ENCODE results near the gene TMA7.
"Not testable (repeated sequence)": the region's sequence is repeated elsewhere in the genome, so short reads cannot be mapped to it uniquely, and the experiment has no call there.

TMA7 gene

DNA sequence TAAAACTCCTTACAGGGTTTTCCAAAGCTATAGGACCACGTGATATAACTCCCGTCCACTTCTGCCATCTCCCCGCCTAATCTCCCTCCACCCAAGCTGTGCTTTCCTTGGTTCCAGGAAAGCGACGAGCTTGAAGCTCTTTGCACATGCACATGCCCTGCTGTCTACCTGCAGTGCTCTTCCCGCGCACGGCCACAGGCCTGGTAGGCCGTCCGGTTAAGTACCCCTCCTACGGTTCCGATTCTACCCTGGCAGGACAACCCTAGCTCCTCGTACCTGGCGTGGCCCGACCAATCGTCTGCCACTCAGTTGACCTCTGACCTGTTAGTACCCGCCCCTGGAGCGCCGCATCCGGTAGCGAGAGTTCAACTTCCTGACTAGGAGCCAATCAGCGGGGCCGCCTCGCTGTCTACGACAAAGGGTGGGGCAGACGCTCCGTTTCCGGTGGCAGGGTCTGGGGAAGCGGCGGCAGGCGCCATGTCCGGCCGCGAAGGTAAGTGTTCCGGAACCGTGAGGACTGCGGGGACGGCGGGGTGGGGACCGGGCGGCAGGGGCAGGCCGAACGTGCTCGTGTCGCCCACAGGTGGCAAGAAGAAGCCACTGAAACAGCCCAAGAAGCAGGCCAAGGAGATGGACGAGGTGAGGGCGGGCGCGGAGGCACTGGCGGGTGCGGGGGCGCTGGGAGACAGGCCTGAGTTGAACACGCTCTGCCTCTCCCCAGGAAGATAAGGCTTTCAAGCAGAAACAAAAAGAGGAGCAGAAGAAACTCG is at the start of gene TMA7, which contains the start of gene CCDC51:
TMA7 (plus strand) TSS at position 438 of the 770 bp plus-strand sequence; CDS start at position 478, 40 bp downstream.
CCDC51 (minus strand) TSS at position 300 of the 770 bp plus-strand sequence. CDS start 4,991 bp downstream, outside the sequence.
- DNase-seq: peak; percentile 98

DNA sequence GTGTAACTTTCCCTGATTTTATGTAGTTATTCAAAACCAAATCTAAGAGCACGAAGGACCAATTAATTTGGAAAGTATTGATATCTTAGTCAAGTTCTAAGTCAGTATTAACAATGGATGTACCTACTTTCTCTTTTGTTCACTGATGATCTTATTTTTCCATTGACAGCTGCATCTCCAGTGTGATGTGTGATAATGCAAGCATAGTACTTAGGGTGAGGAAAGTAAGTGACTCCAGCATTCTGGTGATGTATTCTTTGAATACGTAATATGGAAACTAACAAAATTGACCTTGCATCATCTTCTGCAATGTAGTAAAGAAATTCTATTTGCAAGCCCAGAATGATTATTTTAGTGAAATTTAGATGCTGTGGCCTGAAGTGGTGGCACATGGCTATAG is 45.7 kb upstream of the TMA7 start:
- no peak for DNase-seq

DNA sequence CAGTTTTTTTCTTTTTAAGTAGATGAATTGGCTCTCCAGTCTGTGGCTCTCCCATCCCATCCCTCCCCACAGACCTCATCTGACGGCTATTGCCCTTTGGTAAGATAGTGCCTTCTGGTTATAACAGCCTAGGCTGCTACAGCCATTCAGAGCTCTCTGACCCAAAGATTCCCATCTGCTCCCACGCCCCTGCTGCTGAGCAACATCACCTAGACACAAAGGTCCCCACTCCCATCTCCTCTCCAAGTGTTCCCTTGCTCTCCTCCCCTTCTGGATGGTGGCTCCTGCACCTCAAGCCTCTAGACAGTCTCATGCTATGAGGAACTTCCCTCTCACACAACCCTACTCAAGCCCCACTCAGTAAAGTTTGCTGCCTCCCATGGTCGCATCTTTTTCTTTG is 44.3 kb upstream of the TMA7 start:
- DNase-seq: no peak

DNA sequence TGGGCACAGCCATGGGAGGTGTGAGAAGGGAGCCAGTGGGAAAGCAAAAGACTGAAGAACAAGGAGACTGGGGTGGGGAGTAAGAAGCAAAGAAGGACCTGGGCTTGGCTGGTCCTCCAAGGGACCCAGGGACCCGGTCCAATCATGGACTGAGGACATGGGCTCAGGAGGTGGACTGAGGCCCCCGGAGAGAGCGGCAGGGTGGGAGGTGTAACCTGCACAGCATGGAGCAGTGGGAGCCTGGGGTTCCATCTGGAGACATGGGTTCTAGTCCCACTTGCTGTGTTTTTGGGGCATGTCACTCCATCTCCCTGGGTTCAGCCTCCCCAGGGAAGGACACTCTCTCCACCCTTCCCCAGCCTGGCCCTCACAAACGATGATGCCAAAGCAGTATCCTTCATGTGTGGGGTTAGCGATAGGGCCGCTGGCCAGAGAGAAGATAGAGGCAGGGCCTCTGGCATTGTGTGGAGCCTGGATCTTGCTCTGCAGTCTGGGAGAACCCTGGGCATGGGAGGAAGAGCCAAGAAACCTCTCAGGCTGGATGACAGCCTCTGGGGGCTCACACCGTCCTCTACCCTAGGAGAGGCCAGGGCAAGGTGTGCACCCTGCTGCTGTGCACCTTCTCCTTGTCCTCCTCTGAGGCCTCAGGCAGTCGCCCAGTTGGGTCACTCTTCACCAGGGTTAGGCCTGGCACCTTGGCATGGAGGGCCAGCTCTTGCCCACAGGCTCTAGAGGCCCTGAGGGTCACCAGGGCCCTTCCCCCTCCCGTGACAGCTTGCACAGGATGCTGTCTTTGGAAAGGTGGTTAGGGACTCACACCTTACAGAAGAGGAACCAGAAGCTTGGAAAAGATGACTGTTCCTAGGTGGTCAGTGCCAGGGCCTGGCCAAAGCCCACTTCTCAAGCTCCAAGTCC is 42.0 kb upstream of the TMA7 start:
- no peak for DNase-seq

DNA sequence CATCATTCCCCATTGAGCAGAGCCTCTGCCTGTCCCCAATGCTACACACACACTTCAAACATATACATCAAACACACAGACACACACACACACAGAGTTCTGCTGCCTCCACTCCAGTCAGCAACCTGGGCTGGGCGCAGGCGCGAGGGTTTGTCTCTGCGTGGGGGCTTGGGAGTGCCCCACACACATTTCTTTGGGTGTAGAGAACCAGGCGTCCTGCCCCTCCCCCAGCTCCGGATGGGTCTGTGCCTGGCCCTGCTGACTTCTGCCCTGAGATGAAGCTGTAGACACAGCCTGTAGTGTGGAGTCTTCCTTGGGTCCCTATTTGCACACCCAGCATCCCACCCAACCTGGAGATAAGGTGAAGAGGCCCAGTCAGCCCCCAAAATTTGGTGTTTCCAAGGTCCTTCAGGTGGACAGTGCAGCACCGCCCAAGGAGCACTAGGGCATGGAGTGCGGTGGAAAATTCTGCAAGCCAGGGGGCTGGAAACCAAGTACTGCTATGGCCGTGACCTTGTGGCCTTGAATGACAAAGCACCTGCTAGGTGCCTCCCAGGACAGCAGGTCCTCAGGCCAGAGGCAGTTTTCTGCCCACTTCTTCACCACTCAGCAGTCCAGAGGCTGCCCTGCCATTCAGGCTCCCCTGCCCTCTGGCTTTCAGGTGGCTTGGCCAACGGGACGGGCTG is 41.2 kb upstream of the TMA7 start:
- DNase-seq: no peak

DNA sequence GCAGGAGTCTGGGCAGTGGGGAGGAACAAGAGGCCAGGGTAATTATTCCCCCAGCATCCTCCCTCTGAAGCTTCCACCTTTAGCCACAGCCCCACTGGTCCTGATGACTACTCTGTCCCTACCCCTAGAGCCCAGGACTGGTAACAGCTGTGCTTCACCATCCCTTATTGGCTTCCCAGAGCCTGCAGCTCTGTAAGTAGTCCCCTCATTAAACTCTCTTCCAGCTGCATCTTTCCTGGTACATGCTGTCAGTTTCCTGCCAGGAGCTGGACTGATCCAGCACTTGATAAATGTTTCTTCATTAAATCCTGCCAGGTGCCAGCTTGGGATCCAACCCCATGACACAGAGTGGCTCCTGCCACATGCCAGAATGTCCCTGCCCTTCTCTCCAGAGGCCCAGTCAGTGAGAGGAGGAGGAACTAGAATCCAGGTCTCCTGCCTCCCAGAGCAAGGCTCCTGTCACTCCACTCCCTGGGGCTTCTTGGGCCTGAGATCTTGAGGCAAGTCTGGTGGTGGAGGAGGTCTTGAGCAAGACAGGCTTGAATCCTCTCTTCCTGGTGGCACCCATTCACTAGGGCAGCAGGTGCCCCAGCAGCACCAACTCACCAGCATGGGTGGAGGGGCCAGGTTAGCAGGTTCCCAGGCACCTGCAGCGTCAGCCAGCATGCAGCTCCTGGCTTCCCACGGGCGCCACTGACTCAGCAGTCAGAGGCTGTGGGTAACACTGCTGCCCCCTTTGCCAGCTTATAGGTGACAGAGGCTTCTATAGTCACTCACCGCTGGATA is 40.5 kb upstream of the TMA7 start:
- DNase-seq: no peak

DNA sequence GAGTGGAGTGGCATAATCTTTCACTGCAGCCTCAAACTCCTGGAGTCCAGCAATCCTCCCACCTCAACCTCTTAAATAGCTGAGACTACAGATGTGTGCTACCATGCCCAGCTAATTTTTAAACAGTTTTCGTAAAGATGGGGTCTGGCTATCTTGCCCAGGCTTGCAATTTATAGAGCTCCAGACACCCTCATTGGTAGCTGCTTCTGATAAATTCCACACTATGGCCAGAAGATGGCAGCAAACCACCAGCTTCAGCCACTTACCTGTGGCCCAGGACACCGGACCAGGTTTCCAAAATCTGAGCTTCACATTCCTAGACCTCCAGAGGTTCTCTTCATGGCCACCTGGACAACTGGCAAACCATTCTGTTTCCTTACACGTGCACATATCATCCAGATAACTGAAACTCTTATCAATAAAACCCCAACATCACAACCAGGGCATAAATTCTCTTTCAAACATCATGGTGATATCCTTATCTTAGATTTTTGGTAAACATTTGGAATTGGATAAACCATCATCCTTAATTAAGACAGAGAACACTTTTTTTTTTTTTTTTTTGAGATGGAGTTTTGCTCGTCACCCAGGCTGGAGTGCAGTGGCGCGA is 39.1 kb upstream of the TMA7 start:
- DNase-seq: peak; percentile 75

DNA sequence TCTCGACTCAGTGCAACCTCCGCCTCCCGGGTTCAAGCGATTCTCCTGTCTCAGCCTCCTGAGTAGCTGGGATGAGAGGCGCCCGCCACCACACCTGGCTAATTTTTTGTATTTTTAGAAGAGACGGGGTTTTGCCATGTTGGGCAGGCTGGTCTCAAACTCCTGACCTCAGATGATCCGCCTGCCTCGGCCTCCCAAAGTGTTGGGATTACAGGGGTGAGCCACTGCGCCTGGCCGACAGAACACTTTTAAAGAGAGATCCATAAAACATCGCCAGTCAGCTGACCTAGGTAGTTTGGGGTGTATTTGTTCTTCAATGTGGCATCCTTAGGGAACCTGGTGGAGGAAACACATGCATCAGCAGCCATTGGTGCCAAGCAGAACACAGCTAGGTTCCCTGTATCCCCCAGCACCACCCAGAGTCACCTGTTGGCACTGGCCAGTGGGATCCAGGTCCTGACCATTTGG is 38.6 kb upstream of the TMA7 start:
- DNase-seq: not testable (repeated sequence)

DNA sequence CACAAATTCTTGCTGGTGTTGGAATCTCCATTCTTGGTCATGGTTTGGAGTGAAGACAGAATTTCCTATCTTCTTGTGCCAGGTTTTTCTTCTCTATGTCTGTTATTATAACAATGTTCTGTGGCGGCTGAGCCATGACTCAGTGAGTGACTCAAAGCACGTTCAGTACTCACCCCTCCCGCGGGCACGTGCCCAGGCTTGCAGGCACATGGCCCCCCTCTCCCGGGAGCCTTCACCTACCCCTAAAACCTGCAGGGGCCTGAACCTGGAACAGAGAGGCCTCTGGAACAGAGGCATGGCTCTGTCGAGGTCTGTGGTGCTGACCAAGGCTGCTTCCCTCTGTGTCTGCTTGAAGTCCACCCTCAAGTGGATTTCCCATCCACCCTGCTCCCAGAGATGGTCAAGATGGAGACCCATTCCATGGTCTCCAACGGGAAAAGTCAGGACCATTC is 37.8 kb upstream of the TMA7 start:
- peak; percentile 17 for DNase-seq

DNA sequence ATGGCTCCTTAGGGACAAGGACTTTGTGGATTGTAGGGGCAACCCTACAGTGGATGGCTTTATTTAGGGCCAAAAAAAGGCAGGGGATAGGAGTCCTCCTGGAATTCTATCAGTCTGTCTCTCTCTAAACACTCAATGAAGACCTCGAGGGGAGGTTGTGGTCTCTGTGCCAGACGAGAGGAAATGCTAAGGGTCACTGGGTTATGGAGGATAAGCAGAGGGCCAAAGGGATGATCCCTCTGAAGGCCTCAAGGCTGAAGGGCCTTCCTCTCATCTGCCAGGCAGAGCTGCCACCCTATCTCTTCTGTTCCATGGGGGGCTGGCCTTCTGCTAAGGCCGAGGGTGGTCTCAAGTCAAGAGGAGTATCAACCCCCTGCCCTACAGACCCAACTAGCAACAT is 37.1 kb upstream of the TMA7 start:
- DNase-seq: no peak

DNA sequence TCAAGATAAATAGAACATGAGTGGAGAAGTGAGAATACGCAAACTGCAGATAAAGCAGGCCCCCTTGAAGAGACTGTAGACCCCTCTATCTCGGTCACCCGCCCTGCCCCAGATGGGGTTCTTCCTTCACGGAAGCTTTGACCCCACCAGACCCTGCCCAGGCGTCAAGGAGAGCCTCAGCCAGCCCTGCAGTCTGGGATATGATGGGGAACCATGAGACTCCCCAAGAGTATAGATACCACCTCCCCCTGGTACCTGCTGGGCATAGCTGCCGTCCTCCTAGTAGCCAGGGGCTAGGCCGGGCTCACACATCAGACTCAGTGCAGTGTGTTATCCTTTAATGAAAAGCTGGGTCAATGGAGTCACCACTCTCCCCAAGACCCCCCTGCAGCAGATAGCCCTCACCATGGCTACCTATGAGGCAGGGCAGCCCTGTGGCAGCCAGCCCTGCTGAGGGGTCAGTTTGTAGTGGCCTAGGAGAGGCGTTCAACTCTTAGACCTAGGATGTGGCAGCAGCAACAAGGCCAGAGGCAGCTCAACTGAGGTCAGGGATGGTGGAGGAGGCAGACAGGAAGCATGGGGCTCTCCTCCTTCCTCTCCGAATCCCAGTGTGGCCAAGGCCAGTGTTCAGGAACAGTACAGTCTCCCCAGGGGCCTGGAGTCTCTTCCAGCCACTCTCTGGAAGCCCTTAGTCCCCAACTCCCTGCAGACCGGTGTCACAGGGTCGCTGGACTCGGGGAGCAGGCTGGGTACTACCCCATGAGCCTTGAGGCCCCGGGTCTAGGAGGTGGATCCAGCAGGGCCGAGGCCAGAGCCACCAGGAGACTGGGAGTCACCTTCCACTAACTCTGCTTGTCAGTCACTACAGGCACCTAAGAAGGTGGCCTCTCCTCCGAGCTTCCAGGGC is 36.3 kb upstream of the TMA7 start:
- DNase-seq: no peak

DNA sequence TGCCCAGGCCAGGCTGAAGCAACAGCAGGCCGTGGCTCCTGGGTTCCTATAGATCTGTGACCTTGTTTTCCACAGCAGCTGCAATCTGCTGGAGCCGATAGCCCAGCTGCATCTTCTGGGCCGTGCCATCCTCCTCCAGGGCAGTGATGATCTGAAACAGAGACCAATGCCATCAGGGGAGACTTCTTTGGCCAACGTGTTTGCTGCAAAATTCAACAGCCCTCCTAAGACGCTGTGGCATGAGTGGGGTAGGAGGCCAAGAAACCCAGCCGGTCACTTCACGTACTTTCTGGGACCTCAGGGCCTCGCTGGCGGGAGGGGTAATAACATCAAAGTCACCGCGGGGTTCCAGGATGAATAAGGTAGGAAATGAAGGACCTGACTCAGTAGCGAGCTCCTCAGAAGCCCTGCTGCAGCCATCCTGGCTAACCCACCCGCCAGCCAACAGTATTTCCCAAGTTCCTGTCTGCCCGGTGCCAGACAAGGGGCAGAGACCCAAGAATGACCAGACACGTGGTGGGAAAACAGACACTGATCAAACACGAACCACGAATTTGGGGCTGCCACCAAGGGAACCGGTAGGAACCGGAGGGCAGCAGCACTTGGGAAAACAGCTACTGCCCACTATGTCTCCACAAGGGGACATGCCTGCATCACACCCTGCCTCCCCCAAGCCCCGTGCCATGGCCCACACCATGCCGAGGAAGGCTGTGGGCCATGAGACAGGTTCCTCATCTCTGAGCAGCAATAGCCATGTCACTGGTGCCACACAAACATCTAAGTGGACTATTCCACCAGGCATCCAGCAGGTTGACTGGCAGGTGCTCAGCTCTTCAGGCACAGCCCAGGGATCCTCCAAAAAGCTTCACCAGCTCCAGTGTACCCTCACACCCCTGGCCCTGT is 35.4 kb upstream of the TMA7 start:
- no peak for DNase-seq

DNA sequence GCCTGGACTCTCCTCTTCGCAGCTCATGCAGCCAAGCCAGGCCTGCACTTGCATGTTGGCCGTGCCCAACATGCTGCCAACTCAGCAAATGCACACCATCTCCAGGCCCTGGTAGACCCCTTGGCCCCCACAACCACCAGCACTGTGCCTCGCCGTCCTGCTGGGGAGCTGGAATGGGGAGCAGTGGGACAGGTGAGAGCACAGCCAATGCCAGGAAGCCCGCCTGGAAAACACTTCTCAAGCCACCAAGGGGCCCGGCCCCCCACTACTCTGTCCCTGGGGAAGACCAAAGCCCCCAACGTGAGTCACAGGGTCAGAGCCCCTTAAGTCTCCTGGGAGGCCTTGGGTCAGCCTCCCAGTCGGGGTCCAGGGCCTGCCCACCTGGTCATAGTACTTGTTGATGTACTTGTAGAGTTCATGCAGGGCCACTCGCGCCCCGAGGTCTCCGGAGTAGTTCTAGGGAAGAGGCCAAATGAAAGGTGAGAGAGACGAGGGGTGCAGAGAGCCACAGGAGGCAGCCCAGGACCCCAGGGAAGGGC is 34.6 kb upstream of the TMA7 start:
- DNase-seq: no peak

DNA sequence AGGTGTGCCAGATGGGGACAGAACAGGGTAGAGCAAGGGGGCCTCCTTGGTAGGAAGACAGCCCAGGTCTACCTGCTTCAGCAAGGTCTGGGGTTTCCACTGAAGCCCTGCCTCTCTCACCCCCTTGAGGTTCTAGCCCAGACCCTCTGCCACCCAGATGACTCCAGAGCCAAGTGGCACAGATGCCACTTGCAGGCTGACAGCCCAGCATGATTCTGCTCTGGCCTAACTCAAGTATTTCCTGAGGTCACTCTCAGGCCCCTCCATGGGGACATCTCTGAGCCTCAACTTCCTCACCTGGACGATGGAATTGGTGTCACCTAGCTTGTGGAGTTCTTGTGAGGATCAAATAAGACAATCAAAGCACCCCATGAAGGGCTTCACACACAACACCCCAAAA is 34.1 kb upstream of the TMA7 start:
- DNase-seq: no peak

DNA sequence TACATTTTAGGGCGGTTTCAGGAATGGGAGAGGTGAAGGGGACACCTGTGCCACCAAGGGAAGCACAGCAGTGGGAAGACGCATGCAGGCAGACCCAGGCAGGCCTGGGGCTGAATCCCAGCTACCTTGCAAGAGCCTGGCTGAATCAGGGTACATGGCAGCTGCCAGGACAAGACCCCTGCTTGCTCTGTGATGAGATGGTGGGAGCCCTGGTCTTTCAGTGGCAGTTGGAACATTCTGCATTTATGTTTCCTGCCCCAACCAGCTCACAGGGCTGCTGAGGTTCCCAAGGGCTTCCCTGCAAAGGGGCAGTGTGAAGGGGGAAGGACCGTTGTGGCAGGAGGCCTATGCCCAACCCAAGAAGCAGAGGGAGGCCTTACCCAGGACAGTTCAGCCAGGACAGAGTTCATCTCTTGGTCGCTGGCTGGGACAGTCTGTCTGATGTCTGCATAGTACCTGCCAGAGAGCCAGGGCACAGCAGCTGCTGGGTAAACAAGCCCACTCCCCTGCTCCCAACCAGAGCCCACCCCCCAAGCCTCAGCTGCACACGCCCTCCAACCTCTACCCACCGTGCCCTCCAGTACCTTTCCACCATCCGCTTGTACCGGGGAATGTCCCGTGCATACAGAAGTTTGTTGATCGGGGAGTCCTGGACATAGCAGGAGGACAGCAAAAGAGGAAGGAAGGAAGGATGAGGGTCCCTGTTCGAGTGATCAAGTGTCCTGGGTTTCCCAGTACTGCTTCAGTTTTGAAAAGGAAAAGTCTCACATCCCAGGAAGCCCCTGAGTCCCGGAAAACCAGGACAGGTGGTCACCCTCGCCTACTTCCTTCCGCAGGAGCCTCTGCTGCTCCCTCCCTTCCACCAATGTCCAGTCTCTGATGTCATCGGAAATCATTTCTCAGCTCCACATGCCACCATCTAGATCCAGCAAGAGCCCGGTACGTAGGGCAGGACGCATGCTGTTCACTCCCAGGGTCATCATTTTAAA is 33.3 kb upstream of the TMA7 start:
- no peak for DNase-seq

DNA sequence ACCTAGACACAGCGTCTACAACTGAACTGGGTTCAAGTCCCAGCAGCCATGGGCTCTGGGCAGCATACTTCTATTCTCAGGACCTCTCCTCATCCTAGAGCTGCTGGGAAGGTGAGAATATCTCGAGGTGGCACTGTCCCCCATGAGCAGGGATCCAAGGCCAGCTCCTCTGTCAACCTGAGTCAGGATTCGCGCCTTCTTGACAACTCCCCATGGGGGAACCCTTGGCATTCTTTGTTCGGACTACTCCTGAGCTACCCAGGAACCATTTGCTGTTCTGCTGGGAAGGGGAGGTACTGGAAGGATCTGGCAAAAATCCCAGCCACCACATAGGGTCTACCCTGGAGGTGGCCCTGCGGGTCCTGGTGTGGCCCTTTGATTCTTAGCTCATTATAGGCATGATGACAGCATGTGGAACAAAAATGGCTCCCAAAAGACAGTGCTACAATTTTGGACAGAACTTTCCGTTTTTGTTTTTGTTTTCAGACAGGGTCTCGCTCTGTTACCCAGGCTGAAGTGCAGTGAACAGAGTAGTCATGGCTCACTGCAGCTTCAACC is 32.4 kb upstream of the TMA7 start:
- DNase-seq: no peak

DNA sequence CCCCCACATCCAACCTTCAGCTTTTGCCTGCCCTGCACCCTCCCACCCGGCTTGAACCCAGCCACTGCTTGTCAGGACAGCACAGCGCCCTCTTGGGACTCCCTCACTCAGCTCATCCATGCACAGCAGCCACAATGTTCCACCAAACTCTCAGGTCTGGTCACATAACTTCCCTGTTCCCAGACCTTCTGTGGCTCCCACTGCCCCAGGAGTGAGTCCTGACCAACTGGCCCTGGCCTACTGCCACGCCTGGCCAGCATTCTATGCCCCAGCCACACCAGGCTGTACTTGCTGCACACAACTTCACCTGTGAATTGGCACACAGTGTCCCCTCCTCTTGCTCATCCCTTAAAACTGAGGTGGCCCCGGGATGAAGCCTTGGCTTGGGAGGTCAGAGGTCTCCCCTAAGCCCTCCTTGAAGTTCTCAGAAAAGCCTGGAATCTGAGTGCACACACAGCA is 31.2 kb upstream of the TMA7 start:
- peak; percentile 11 for DNase-seq
